GM12878 (cell line): ENCODE measurements around the gene ARHGEF10L. TPM values are rescaled to one million over a fixed set of nuclear protein-coding genes. Genes with fewer than 3 reads are reported as not detected.

Experiments
- ATAC-seq: fragments of 200-7000 bp; cut with Tn5 transposase; 3 replicates; pipeline ENCODE4 v1.9.1; 2020; ENCODE audit warnings: mild to moderate bottlenecking, moderate library complexity
- BruUV-seq: library from RNA; stranded (reverse); fragments of 400-500 nt; replicated peaks from 2 replicates; lab custom pipeline; 2021; lab: Mats Ljungman, UMichigan
- CTCF ChIA-PET: fragments of 300-600 bp; sonication (Branson Sonifier 250); formaldehyde crosslinking; extraction: SDS; loops from one replicate; lab custom pipeline; 2021; ENCODE audit warnings: inconsistent platforms; lab: Yijun Ruan, JAX
- POLR2A ChIA-PET: fragments of 350-600 bp; formaldehyde crosslinking; extraction: SDS; loops from one replicate; lab custom pipeline; 2021; ENCODE audit warnings: inconsistent platforms; lab: Charles Lee
- RAD21 ChIA-PET: fragments of 300-600 bp; sonication (Branson Sonifier 250); formaldehyde crosslinking; loops from one replicate; lab custom pipeline; 2023; ENCODE audit warnings: antibody characterized with exemption; ENCODE audit not compliant: unreplicated experiment; lab: Charles Lee
- SMC1A ChIA-PET: fragments of 300-600 bp; sonication (Branson Sonifier 250); formaldehyde crosslinking; loops from one replicate; lab custom pipeline; 2023; ENCODE audit not compliant: unreplicated experiment, uncharacterized antibody; lab: Charles Lee
- DNase-seq: peaks from one replicate; pipeline ENCODE4 v3.0.0-alpha.2; 2011; ENCODE audit warnings: low read depth, low spot score
- FAIRE-seq: peaks from 3 replicates; lab custom pipeline; 2011; peaks lifted over from hg19 to GRCh38; lab: Jason Lieb, UNC
- H2AFZ ChIP-seq: 2 replicates; pipeline ENCODE4 v1.6.0; 2011; ENCODE audit warnings: low read depth, low read length, control low read depth; ENCODE audit not compliant: control insufficient read depth
- H3K27ac ChIP-seq: 2 replicates; pipeline ENCODE4 v1.5.1; 2011; ENCODE audit warnings: control low read depth; ENCODE audit not compliant: control insufficient read depth, insufficient read depth
- H3K27me3 ChIP-seq, 2 experiments: replicated peaks in 1 of 2; 2 replicates each; pipeline versions ENCODE4 v1.6.0 to v1.6.1; 2011; ENCODE audit warnings: low read length in 1 of 2; ENCODE audit not compliant: control insufficient read depth in 2 of 2, insufficient read depth in 2 of 2
- H3K36me3 ChIP-seq, 2 experiments: 2 replicates each; pipeline ENCODE4 v1.5.1; 2011; ENCODE audit warnings: low read length in 1 of 2; ENCODE audit not compliant: control insufficient read depth in 2 of 2, insufficient read depth in 2 of 2
- H3K4me1 ChIP-seq: 2 replicates; pipeline ENCODE4 v1.6.1; 2011; ENCODE audit warnings: mild to moderate bottlenecking, low read length, moderate library complexity, mixed read lengths; ENCODE audit not compliant: control insufficient read depth, insufficient read depth
- H3K4me2 ChIP-seq: 2 replicates; pipeline ENCODE4 v1.6.0; 2011; ENCODE audit warnings: control low read depth; ENCODE audit not compliant: control insufficient read depth, insufficient read depth
- H3K4me3 ChIP-seq: fragments of 200-600 bp; sonication (generic); 2 replicates; pipeline ENCODE4 v1.5.1; 2016
- H3K79me2 ChIP-seq: 2 replicates; pipeline ENCODE4 v1.6.0; 2011; ENCODE audit warnings: low read length; ENCODE audit not compliant: control insufficient read depth, insufficient read depth
- H3K9ac ChIP-seq: 2 replicates; pipeline ENCODE4 v1.8.0; 2011; ENCODE audit warnings: low read length, control low read depth, mixed read lengths; ENCODE audit not compliant: control insufficient read depth, insufficient read depth
- H3K9me3 ChIP-seq: replicated peaks from 3 replicates; pipeline ENCODE4 v1.5.1; 2011; ENCODE audit warnings: mild to moderate bottlenecking, low read length; ENCODE audit not compliant: control insufficient read depth, insufficient read depth
- H4K20me1 ChIP-seq: 2 replicates; pipeline ENCODE4 v1.6.0; 2011; ENCODE audit not compliant: control insufficient read depth, insufficient read depth
- IKZF1 ChIP-seq: fragments of 450-650 bp; conservative IDR thresholded peaks from 2 replicates; pipeline ENCODE4 v1.6.1; 2017; ENCODE audit warnings: antibody characterized with exemption, mild to moderate bottlenecking
- IKZF2 ChIP-seq, 2 experiments: fragments of 450-650 bp; IDR thresholded peaks; 2 replicates each; pipeline ENCODE4 v1.6.1; 2017; ENCODE audit warnings: mild to moderate bottlenecking in 2 of 2, moderate library complexity in 2 of 2
- MYC ChIP-seq: IDR thresholded peaks from 2 replicates; pipeline ENCODE4 v1.6.1; 2011; ENCODE audit warnings: mild to moderate bottlenecking, low read length, moderate library complexity, inconsistent platforms; ENCODE audit not compliant: insufficient read depth, insufficient replicate concordance, insufficient read length, severe bottlenecking
- YBX1 ChIP-seq: fragments of 450-650 bp; IDR thresholded peaks from 2 replicates; pipeline ENCODE4 v1.6.1; 2016; ENCODE audit warnings: antibody characterized with exemption
- WGBS: methylation state at CpG from one replicate; pipeline ENCODE4 v1.1.6; 2016; ENCODE audit warnings: low lambda C conversion rate; ENCODE audit not compliant: insufficient replicate concordance, insufficient coverage; ENCODE audit errors: missing lambda C conversion rate; 5-methylcytosine and 5-hydroxymethylcytosine counted together
- in situ Hi-C: fragments of 300-500 bp; cut with MboI; formaldehyde crosslinking; loops from 9 replicates; pipeline ENCODE4 v1.14.3; 2018; ENCODE audit warnings: mixed read lengths
- intact Hi-C: fragments of 100-400 bp; cut with micrococcal nuclease; formaldehyde crosslinking; loops from one replicate; pipeline ENCODE4 v1.14.2; 2022; ENCODE audit not compliant: unreplicated experiment
- polyA plus RNA-seq, 11 experiments: library from polyadenylated mRNA; depleted of rRNA in 4 of 11; unstranded in 6 of 11; stranded (reverse) in 5 of 11; fragments of >200 nt; fragmentation: Nextera tagmentation in 4 of 11; fragmentation: Illumina TruSeq in 1 of 11; extraction: Ambion mirVana in 4 of 11; extraction: Trizol in 1 of 11; gene quantifications; 1 replicate in 1 of 11; 2 replicates in 10 of 11; pipeline versions ENCODE4 v1.2.1 to v1.2.3, GENCODE V29; 2011 to 2016; ENCODE audit warnings: inconsistent platforms in 2 of 11, missing spikeins in 2 of 11, low read depth in 1 of 11
- total RNA-seq, 4 experiments: library from RNA; depleted of rRNA in 3 of 4; stranded (reverse); fragments of >200 nt in 3 of 4; fragmentation: Illumina TruSeq in 1 of 4; extraction: Trizol in 1 of 4; gene quantifications; 2 replicates each; pipeline versions ENCODE4 v1.2.1 to v1.2.3, GENCODE V29; 2013 to 2021
- TF ChIP-seq, protein P1 (sequence below): fragments of 450-650 bp; IDR thresholded peaks from 2 replicates; pipeline ENCODE4 v1.6.1; 2016; ENCODE audit warnings: mild to moderate bottlenecking

ARHGEF10L gene
- total and polyA plus RNA-seq, 10 of the 15 experiments (the other 5 are each of a cell fraction or from before 2014, with no cell fraction given), result 0.05 to 0.94 (median 0.28) TPM; not detected in 2

GRCh38 chr1:17577907-17578297, 38.4 kb downstream of the ARHGEF10L start:
- H3K27me3 ChIP-seq, result no peaks in the 10 kb centered on the region
- intact Hi-C loops (no loop called here), in situ Hi-C loops (no loop called here)
- TF ChIP-seq, protein P1, sequence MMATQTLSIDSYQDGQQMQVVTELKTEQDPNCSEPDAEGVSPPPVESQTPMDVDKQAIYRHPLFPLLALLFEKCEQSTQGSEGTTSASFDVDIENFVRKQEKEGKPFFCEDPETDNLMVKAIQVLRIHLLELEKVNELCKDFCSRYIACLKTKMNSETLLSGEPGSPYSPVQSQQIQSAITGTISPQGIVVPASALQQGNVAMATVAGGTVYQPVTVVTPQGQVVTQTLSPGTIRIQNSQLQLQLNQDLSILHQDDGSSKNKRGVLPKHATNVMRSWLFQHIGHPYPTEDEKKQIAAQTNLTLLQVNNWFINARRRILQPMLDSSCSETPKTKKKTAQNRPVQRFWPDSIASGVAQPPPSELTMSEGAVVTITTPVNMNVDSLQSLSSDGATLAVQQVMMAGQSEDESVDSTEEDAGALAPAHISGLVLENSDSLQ, result no peak
- TF ChIP-seq YBX1, result no peak
- H3K9ac ChIP-seq, result no peak overlapping the region
- FAIRE-seq (no peak), ATAC-seq (no peak), DNase-seq (no peak)
- no peak overlapping the region for H2AFZ ChIP-seq
- 70% methylated on average over 1 of the region's 1 CpG for WGBS
- ChIA-PET RAD21 (no interaction called here), SMC1A (interaction anchor here (0.9 to 1.1 kb wide), 2 partner anchors 18 to 24 kb away, joined by 3 to 4 read pairs; no protein-coding TSS in a partner anchor), POLR2A (no interaction called here), CTCF (no interaction called here)
- no peaks in the 10 kb centered on the region for H4K20me1 ChIP-seq
- no TSS peak for BruUV-seq
- no peak overlapping the region for H3K27ac ChIP-seq
- no peaks in the 10 kb centered on the region for H3K79me2 ChIP-seq
- no peak overlapping the region for H3K4me3 ChIP-seq
- H3K4me1 ChIP-seq, result peaks cover 4% of the 10 kb centered on the region
- no peaks in the 10 kb centered on the region for H3K36me3 ChIP-seq
- no peaks in the 10 kb centered on the region for H3K9me3 ChIP-seq
- H3K4me2 ChIP-seq, result no peak overlapping the region

GRCh38 chr1:17579951-17580939, 40.7 kb downstream of the ARHGEF10L start:
- H3K36me3 ChIP-seq, result no peaks in the 10 kb centered on the region
- H3K27me3 ChIP-seq, result no peaks in the 10 kb centered on the region; a peak in 1 of 4 replicates
- 50% methylated on average over 16 of the region's 16 CpGs for WGBS
- H3K4me2 ChIP-seq, result no peak overlapping the region
- FAIRE-seq (no peak), ATAC-seq (peak; percentile 66), DNase-seq (no peak)
- intact Hi-C loops (no loop called here), in situ Hi-C loops (no loop called here)
- no peaks in the 10 kb centered on the region for H3K79me2 ChIP-seq
- ChIA-PET CTCF (interaction anchor here (1.1 to 3.2 kb wide), 2 partner anchors 26 to 78 kb away, joined by 3 to 14 read pairs; no protein-coding TSS in a partner anchor), SMC1A (interaction anchor here (1.1 to 1.7 kb wide), 3 partner anchors 27 to 44 kb away, joined by 3 to 4 read pairs (median 3); no protein-coding TSS in a partner anchor), POLR2A (interaction anchor here (0.6 kb wide), 2 partner anchors 15 to 18 kb away, joined by 4 to 7 read pairs; no protein-coding TSS in a partner anchor), RAD21 (interaction anchor here (1.2 to 1.3 kb wide), 3 partner anchors 27 to 44 kb away, joined by 3 to 5 read pairs (median 4); no protein-coding TSS in a partner anchor)
- no peak overlapping the region for H2AFZ ChIP-seq
- H4K20me1 ChIP-seq, result no peaks in the 10 kb centered on the region
- no TSS peak for BruUV-seq
- no peak overlapping the region for H3K27ac ChIP-seq
- no peak overlapping the region for H3K4me3 ChIP-seq
- H3K9ac ChIP-seq, result no peak overlapping the region
- H3K4me1 ChIP-seq, result peaks cover 4% of the 10 kb centered on the region
- no peaks in the 10 kb centered on the region for H3K9me3 ChIP-seq
- 0 out of 4 replicates have a peak, but pooled peaks of 1 of the 2 experiments have one; percentile 18 for TF ChIP-seq IKZF2 (IDR thresholded peaks at IDR 0.05)
- peak; percentile 65 for TF ChIP-seq IKZF1
- no peak for TF ChIP-seq MYC
